ENCODE results near the gene EFNB2.

The EFNB2 gene

GRCh38 chr13:106537521-106537920 is 2.1 kb upstream of the EFNB2 start:
- Histone ChIP-seq H3K36me3 (peaks cover 14 to 29% (median 19%) of the 10 kb centered on the region in 11 experiments), H3K4me2 (peak overlapping the region in 9 of 11 experiments; percentile 8 to 35 (median 24); a peak in 10 of 22 replicates), H3K27me3 (no peaks in the 10 kb centered on the region), H4K20me1 (peaks cover 20 to 69% (median 49%) of the 10 kb centered on the region in 11 experiments; a peak in 21 of 22 replicates), H3K9me3 (replicated peaks in 1 of 11) (no peaks in the 10 kb centered on the region), H3K9ac (no peak overlapping the region), H3K4me3 (no peak overlapping the region), H3K27ac (no peak overlapping the region), H3K4me1 (peaks cover 18 to 32% (median 27%) of the 10 kb centered on the region in 10 experiments)
- no peak for TF ChIP-seq Cebpa-rat (IDR thresholded peaks at IDR 0.05)

GRCh38 chr13:106536244-106537034 is 977 bp upstream of the EFNB2 start:
- H3K9ac ChIP-seq = peak overlapping the region; percentile 56 to 92 (median 85); a peak in 21 of 22 replicates
- H3K4me1 ChIP-seq = peaks cover 22 to 40% (median 30%) of the 10 kb centered on the region in 10 experiments

GRCh38 chr13:106534639-106535551 is 567 bp downstream of the EFNB2 start:
- Histone ChIP-seq H3K9me3 (replicated peaks in 1 of 11) (no peaks in the 10 kb centered on the region), H3K27me3 (no peaks in the 10 kb centered on the region), H3K4me1 (peaks cover 30 to 44% (median 38%) of the 10 kb centered on the region in 10 experiments), H3K27ac (peak overlapping the region in 10 of 11 experiments; percentile 35 to 86 (median 81); a peak in 19 of 22 replicates), H3K9ac (peak overlapping the region; percentile 75 to 92 (median 85)), H4K20me1 (peaks cover 3 to 80% (median 61%) of the 10 kb centered on the region in 11 experiments; a peak in 18 of 22 replicates), H3K36me3 (peaks cover 0 to 24% (median 2%) of the 10 kb centered on the region in 11 experiments; a peak in 9 of 22 replicates), H3K4me3 (peak overlapping the region; percentile 76 to 98 (median 88)), H3K4me2 (peak overlapping the region; percentile 95 to 100 (median 98); a peak in 21 of 22 replicates)
- TF ChIP-seq Cebpa-rat (IDR thresholded peaks at IDR 0.05) = no peak

More at GRCh38 chr13:106536244-106537034, 977 bp upstream of the EFNB2 start:
- peak overlapping the region in 9 of 11 experiments; percentile 40 to 84 (median 78); a peak in 17 of 22 replicates for H3K27ac ChIP-seq
- H4K20me1 ChIP-seq = peaks cover 15 to 78% (median 54%) of the 10 kb centered on the region in 11 experiments; a peak in 20 of 22 replicates
- H3K9me3 ChIP-seq (replicated peaks in 1 of 11) = no peaks in the 10 kb centered on the region
- H3K4me2 ChIP-seq = peak overlapping the region; percentile 94 to 100 (median 99)
- H3K27me3 ChIP-seq = no peaks in the 10 kb centered on the region
- H3K4me3 ChIP-seq = peak overlapping the region; percentile 76 to 98 (median 88)
- H3K36me3 ChIP-seq = peaks cover 8 to 19% (median 12%) of the 10 kb centered on the region in 11 experiments; a peak in 21 of 22 replicates
- no peak for TF ChIP-seq Cebpa-rat (IDR thresholded peaks at IDR 0.05)

- H3K27ac ChIP-seq = peak overlapping the region in 10 of 11 experiments; percentile 1 to 86 (median 79); a peak in 18 of 22 replicates
- no peaks in the 10 kb centered on the region for H3K9me3 ChIP-seq (replicated peaks in 1 of 11)
- no peak for TF ChIP-seq Cebpa-rat (IDR thresholded peaks at IDR 0.05)
- peaks cover 30 to 52% (median 45%) of the 10 kb centered on the region in 10 experiments for H3K4me1 ChIP-seq
- H3K4me3 ChIP-seq = peak overlapping the region; percentile 76 to 98 (median 88)
- H3K9ac ChIP-seq = peak overlapping the region; percentile 62 to 92 (median 85)
- peaks cover 0 to 32% (median 0%) of the 10 kb centered on the region in 11 experiments; a peak in 8 of 22 replicates for H3K36me3 ChIP-seq
- no peaks in the 10 kb centered on the region for H3K27me3 ChIP-seq
- peak overlapping the region; percentile 95 to 100 (median 98) for H3K4me2 ChIP-seq
- H4K20me1 ChIP-seq = peaks cover 0 to 80% (median 61%) of the 10 kb centered on the region in 11 experiments; a peak in 18 of 22 replicates
Observed at GRCh38 chr13:106533943-106534638, 1.4 kb downstream of the EFNB2 start.

DNA sequence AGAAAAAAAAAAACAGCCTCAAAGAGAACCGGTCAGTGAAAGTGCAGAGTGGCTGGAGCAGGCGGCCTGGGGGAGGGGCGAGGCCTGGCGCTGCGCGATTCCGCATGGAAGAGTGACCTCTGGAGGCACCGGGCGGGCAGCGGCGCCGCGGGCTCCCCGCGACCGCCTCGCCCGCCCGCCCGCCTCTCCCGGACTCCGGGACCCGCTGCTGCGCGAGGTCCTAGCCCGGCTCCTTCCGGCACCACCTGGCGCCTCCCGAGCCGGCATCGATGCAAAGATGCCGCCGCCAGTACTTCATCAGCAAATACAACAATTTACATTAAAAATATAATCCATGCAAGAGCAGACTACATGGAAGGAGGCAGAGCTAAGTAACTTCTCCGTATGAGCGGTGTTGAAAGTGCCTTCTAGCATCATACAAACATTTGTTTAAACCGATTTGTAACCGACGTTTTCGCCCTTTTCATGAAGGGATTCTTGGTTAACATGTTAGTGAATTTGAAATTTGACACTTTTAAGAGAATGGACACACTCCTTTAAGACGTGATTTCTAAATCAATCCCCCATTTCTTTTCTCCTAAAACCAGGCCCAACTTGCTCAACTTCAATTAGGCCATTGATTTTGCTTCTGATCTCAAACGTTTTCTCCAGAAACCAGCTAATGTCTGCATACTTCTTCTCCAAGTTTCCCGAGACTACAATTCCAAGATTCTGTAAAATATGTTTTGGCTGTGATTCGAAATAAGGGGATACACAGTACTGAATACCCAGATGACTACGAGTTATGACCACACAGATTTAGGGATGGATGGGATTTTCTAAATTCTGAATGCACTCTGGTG is 2.1 kb downstream of the EFNB2 start:
- TF ChIP-seq Cebpa-rat (IDR thresholded peaks at IDR 0.05) = no peak
- Histone ChIP-seq H3K4me1 (peaks cover 28 to 54% (median 46%) of the 10 kb centered on the region in 10 experiments), H3K4me3 (peak overlapping the region; percentile 76 to 98 (median 88)), H4K20me1 (peaks cover 0 to 83% (median 53%) of the 10 kb centered on the region in 11 experiments; a peak in 18 of 22 replicates), H3K9me3 (replicated peaks in 1 of 11) (no peaks in the 10 kb centered on the region), H3K9ac (peak overlapping the region; percentile 62 to 92 (median 85); a peak in 21 of 22 replicates), H3K36me3 (peaks cover 0 to 40% (median 0%) of the 10 kb centered on the region in 11 experiments; a peak in 10 of 22 replicates), H3K27ac (peak overlapping the region in 9 of 11 experiments; percentile 55 to 86 (median 79); a peak in 18 of 22 replicates), H3K4me2 (peak overlapping the region; percentile 95 to 100 (median 98)), H3K27me3 (no peaks in the 10 kb centered on the region)

DNA sequence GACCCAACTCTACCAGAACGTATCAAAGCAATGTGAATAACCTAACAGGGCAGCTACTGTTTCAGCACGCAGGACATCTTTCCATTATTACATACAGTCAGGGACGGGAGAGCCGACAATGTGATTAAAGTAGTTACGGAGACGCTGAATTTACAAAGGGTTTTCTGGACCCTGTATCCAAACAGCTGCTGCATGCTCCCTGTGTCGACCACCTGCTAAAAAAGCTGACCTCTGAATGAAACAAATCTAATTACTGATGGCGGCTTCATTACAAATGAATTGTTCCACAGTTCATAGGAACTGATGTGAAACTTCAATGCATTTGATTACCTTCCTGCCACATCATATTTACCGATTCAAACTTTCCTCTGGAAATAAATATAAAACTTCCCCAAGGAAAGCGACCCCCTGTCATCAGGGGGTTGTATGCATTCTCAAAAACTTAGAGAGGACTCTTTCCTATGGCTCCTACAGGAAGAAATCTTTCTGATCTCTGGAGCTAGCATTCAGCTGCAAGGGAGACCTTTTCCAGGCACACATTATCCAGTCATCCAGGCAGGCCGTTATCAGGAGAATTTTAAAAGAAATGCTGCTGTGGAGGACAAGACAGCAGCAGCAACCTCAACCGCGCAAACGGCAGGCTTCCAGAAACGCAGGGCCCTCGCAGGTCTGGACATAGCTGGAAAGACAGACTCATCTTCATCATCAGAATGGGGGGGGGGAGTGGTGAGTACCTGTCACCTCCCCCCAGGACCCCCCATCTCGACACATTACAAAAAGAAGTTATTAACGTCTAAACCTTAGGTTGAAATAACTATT is 3.1 kb downstream of the EFNB2 start:
- Histone ChIP-seq H3K27ac (peak overlapping the region in 9 of 11 experiments; percentile 20 to 86 (median 79); a peak in 15 of 22 replicates), H3K4me2 (peak overlapping the region; percentile 95 to 100 (median 98)), H3K36me3 (peaks cover 0 to 50% (median 0%) of the 10 kb centered on the region in 11 experiments; a peak in 11 of 22 replicates), H3K9me3 (replicated peaks in 1 of 11) (no peaks in the 10 kb centered on the region), H3K9ac (peak overlapping the region; percentile 35 to 92 (median 85)), H3K4me3 (peak overlapping the region; percentile 76 to 98 (median 88)), H4K20me1 (peaks cover 0 to 88% (median 44%) of the 10 kb centered on the region in 11 experiments; a peak in 18 of 22 replicates), H3K27me3 (no peaks in the 10 kb centered on the region), H3K4me1 (peaks cover 18 to 53% (median 40%) of the 10 kb centered on the region in 10 experiments)
- TF ChIP-seq Cebpa-rat (IDR thresholded peaks at IDR 0.05) = no peak
